GM19397 (cell line): Measurements from ENCODE around the gene PPOX.

ENCODE experiments used
- ATAC-seq: cut with Tn5 transposase; IDR thresholded peaks from one replicate; pipeline ENCODE4 v1.9.1; 2021; ENCODE audit warnings: mild to moderate bottlenecking, moderate library complexity; ENCODE audit not compliant: unreplicated experiment

Gene PPOX

GRCh38 chr1:161175771-161176453 lies 9.7 kb downstream of the PPOX start:
- no peak for ATAC-seq

GRCh38 chr1:161176468-161177111 lies 10.4 kb downstream of the PPOX start:
- no peak for ATAC-seq

GRCh38 chr1:161177112-161177935 lies 11.1 kb downstream of the PPOX start, which contains the start of gene B4GALT3:
Gene B4GALT3 (minus strand): TSS chr1:161177507. CDS start chr1:161176060, 1,447 bp downstream.
- peak; percentile 79 for ATAC-seq

- ATAC-seq = no peak
These were observed 11.7 kb downstream of the PPOX start for GRCh38 chr1:161177936-161178244.

GRCh38 chr1:161179698-161180097 lies 13.5 kb downstream of the PPOX start:
- ATAC-seq = no peak

GRCh38 chr1:161180639-161181038 lies 14.4 kb downstream of the PPOX start:
- ATAC-seq = no peak

- no peak for ATAC-seq
These were observed 16.0 kb downstream of the PPOX start for GRCh38 chr1:161182214-161182613.

- peak; percentile 54 for ATAC-seq
These were observed 19.1 kb downstream of the PPOX start for GRCh38 chr1:161185282-161185682.

- ATAC-seq = peak; percentile 25
These were observed 19.6 kb downstream of the PPOX start for GRCh38 chr1:161185732-161186311.

GRCh38 chr1:161187311-161187710 lies 21.1 kb downstream of the PPOX start:
- ATAC-seq = no peak

- no peak for ATAC-seq
These were observed 22.2 kb downstream of the PPOX start for GRCh38 chr1:161188381-161188780.

- ATAC-seq = no peak
These were observed 22.8 kb downstream of the PPOX start for GRCh38 chr1:161189036-161189435.

- ATAC-seq = no peak
These were observed 24.8 kb downstream of the PPOX start for GRCh38 chr1:161190962-161191521.

GRCh38 chr1:161191971-161192370 lies 25.7 kb downstream of the PPOX start:
- ATAC-seq = no peak

- ATAC-seq = peak; percentile 55
These were observed 26.5 kb downstream of the PPOX start for GRCh38 chr1:161192476-161193465.

GRCh38 chr1:161193561-161194235 lies 27.5 kb downstream of the PPOX start:
- ATAC-seq = no peak

GRCh38 chr1:161195171-161195570 lies 28.9 kb downstream of the PPOX start:
- ATAC-seq = peak; percentile 44

GRCh38 chr1:161196111-161196510 lies 29.9 kb downstream of the PPOX start:
- no peak for ATAC-seq
